ENCODE data around the gene PLEKHA1.

- TF ChIP-seq POLR2AphosphoS5 (IDR thresholded peaks at IDR 0.05; ENCODE audit: borderline replicate concordance, low read depth, low read length) = no peak
- TF ChIP-seq EZH2 (IDR thresholded peaks at IDR 0.05) = no peak
These were observed 11.2 kb upstream of the PLEKHA1 start for GRCh38 chr10:122363311-122363710.

Data from SK-N-MC (cell line).